H1 (cell line): ENCODE results near the gene DUSP9. TPM values are rescaled to one million over a fixed set of nuclear protein-coding genes. Genes with fewer than 3 reads are reported as not detected.

Source experiments
- CTCF ChIA-PET: fragments of 300-600 bp; sonication (Branson Sonifier 250); formaldehyde crosslinking; loops from one replicate; lab custom pipeline; 2021; ENCODE audit not compliant: partially characterized antibody; lab: Charles Lee
- POLR2A ChIA-PET: fragments of 300-600 bp; sonication (Branson Sonifier 250); formaldehyde crosslinking; loops from one replicate; lab custom pipeline; 2021; ENCODE audit warnings: inconsistent platforms; ENCODE audit not compliant: partially characterized antibody; lab: Charles Lee
- DNase-seq, 2 experiments: peaks; one replicate each; pipeline versions ENCODE4 v3.0.0 to v3.0.0-alpha.2; 2010 to 2022; ENCODE audit warnings: low spot score in 2 of 2, low read depth in 1 of 2, mixed read lengths in 1 of 2
- FAIRE-seq: peaks from 2 replicates; lab custom pipeline; 2011; peaks lifted over from hg19 to GRCh38; lab: Jason Lieb, UNC
- H2AFZ ChIP-seq: 2 replicates; pipeline ENCODE4 v1.8.1; 2012; ENCODE audit warnings: low read length, inconsistent platforms
- H2AK5ac ChIP-seq: 2 replicates; pipeline ENCODE4 v1.6.1; 2013; ENCODE audit warnings: low read depth, low read length
- H2BK120ac ChIP-seq: replicated peaks from 2 replicates; pipeline ENCODE3; 2013; ENCODE audit warnings: low read depth, low read length, inconsistent platforms
- H2BK12ac ChIP-seq: 2 replicates; pipeline ENCODE4 v1.6.1; 2013; ENCODE audit warnings: low read depth, low read length
- H2BK15ac ChIP-seq: 2 replicates; pipeline ENCODE4 v1.6.1; 2013; ENCODE audit warnings: low read length
- H2BK20ac ChIP-seq: 2 replicates; pipeline ENCODE4 v1.6.1; 2013; ENCODE audit warnings: low read length
- H2BK5ac ChIP-seq: 2 replicates; pipeline ENCODE4 v1.6.1; 2013; ENCODE audit warnings: low read depth, low read length
- H3K14ac ChIP-seq: 2 replicates; pipeline ENCODE4 v1.6.1; 2013; ENCODE audit warnings: inconsistent platforms; ENCODE audit not compliant: insufficient read length
- H3K18ac ChIP-seq: 2 replicates; pipeline ENCODE4 v1.6.1; 2013; ENCODE audit warnings: low read length; ENCODE audit errors: extremely low read depth
- H3K23ac ChIP-seq: 2 replicates; pipeline ENCODE4 v1.6.1; 2013; ENCODE audit warnings: inconsistent platforms; ENCODE audit not compliant: insufficient read length
- H3K23me2 ChIP-seq: 2 replicates; pipeline ENCODE4 v1.6.1; 2013; ENCODE audit warnings: low read depth, low read length
- H3K27ac ChIP-seq: 2 replicates; pipeline ENCODE4 v1.6.1; 2011; ENCODE audit warnings: low read depth, low read length, inconsistent platforms
- H3K27me3 ChIP-seq, 4 experiments: replicated peaks in 1 of 4; 1 replicate in 1 of 4; 2 replicates in 3 of 4; pipeline versions ENCODE4 v1.6.1 to v1.8.1; 2011 to 2013; ENCODE audit warnings: low read length in 3 of 4, mild to moderate bottlenecking in 3 of 4, inconsistent platforms in 2 of 4, mixed read lengths in 2 of 4, moderate library complexity in 1 of 4; ENCODE audit not compliant: control insufficient read depth in 3 of 4, insufficient read depth in 3 of 4; ENCODE audit errors: extremely low read depth in 1 of 4
- H3K36me3 ChIP-seq, 4 experiments: 2 replicates each; pipeline versions ENCODE4 v1.6.1 to v1.8.1; 2011 to 2013; ENCODE audit warnings: mild to moderate bottlenecking in 4 of 4, low read length in 3 of 4, moderate library complexity in 2 of 4, control low read depth in 1 of 4, inconsistent platforms in 1 of 4; ENCODE audit not compliant: insufficient read depth in 4 of 4, control insufficient read depth in 2 of 4
- H3K4ac ChIP-seq: replicated peaks from 2 replicates; pipeline ENCODE3; 2013; ENCODE audit warnings: low read length, low read depth, mixed read lengths, inconsistent platforms; ENCODE audit not compliant: insufficient read length
- H3K4me1 ChIP-seq, 4 experiments: replicated peaks in 1 of 4; 1 replicate in 1 of 4; 2 replicates in 3 of 4; pipeline versions ENCODE4 v1.6.1 to v1.8.1; 2011 to 2013; ENCODE audit warnings: low read length in 3 of 4, inconsistent platforms in 2 of 4, mixed read lengths in 1 of 4; ENCODE audit not compliant: insufficient read depth in 4 of 4, control insufficient read depth in 3 of 4
- H3K4me2 ChIP-seq, 2 experiments: 2 replicates each; pipeline versions ENCODE4 v1.6.1 to v1.8.1; 2011 to 2013; ENCODE audit warnings: low read depth in 2 of 2, low read length in 2 of 2, control low read depth in 1 of 2, inconsistent platforms in 1 of 2, mild to moderate bottlenecking in 1 of 2; ENCODE audit not compliant: insufficient read depth in 1 of 2
- H3K4me3 ChIP-seq, 4 experiments: fragments of 200-600, 300-600 bp in 1 of 4; sonication (generic), shearing (Covaris generic), sonication (Bioruptor Twin) in 1 of 4; 2 replicates each; pipeline versions ENCODE4 v1.5.1 to v1.8.1; 2011 to 2016; ENCODE audit warnings: low read length in 4 of 4, low read depth in 3 of 4, control low read depth in 2 of 4, inconsistent platforms in 2 of 4, mild to moderate bottlenecking in 2 of 4, mixed read lengths in 1 of 4, moderate library complexity in 1 of 4; ENCODE audit not compliant: insufficient read depth in 2 of 4; ENCODE audit errors: extremely low read depth in 1 of 4
- H3K56ac ChIP-seq: replicated peaks from 2 replicates; pipeline ENCODE3; 2013; ENCODE audit warnings: low read depth, mild to moderate bottlenecking, mixed read lengths, low read length, inconsistent platforms; ENCODE audit not compliant: insufficient read length
- H3K79me1 ChIP-seq: 2 replicates; pipeline ENCODE4 v1.6.1; 2013; ENCODE audit warnings: low read depth, low read length, control low read depth
- H3K79me2 ChIP-seq, 2 experiments: 2 replicates each; pipeline versions ENCODE4 v1.6.1 to v1.8.1; 2012 to 2013; ENCODE audit warnings: low read length in 2 of 2, mild to moderate bottlenecking in 2 of 2, inconsistent platforms in 1 of 2; ENCODE audit not compliant: insufficient read depth in 2 of 2, control insufficient read depth in 1 of 2
- H3K9ac ChIP-seq, 4 experiments: replicated peaks in 1 of 4; 1 replicate in 1 of 4; 2 replicates in 3 of 4; pipeline versions ENCODE4 v1.6.1 to v1.8.1; 2011 to 2013; ENCODE audit warnings: low read depth in 3 of 4, low read length in 3 of 4, control low read depth in 2 of 4, mild to moderate bottlenecking in 2 of 4, moderate library complexity in 2 of 4, inconsistent platforms in 1 of 4; ENCODE audit errors: extremely low read depth in 1 of 4
- H3K9me3 ChIP-seq, 2 experiments: 2 replicates each; pipeline versions ENCODE4 v1.6.1 to v1.8.1; 2012 to 2013; ENCODE audit warnings: mild to moderate bottlenecking in 2 of 2, moderate library complexity in 2 of 2, control low read depth in 1 of 2, inconsistent platforms in 1 of 2, low read depth in 1 of 2, low read length in 1 of 2, mixed read lengths in 1 of 2; ENCODE audit not compliant: insufficient read depth in 2 of 2
- H4K20me1 ChIP-seq, 2 experiments: replicated peaks in 1 of 2; 2 replicates each; pipeline versions ENCODE3 to v1.8.1; 2011 to 2013; ENCODE audit warnings: inconsistent platforms in 2 of 2, low read length in 2 of 2, mild to moderate bottlenecking in 1 of 2; ENCODE audit not compliant: insufficient read depth in 2 of 2, control insufficient read depth in 1 of 2
- H4K5ac ChIP-seq: 2 replicates; pipeline ENCODE4 v1.6.1; 2013; ENCODE audit warnings: low read length, low read depth, mixed read lengths, inconsistent platforms; ENCODE audit not compliant: insufficient read length
- H4K8ac ChIP-seq: 2 replicates; pipeline ENCODE4 v1.8.0; 2013; ENCODE audit warnings: mild to moderate bottlenecking, moderate library complexity, low read length, inconsistent platforms; ENCODE audit not compliant: insufficient read depth; ENCODE audit errors: extremely low read depth
- H4K91ac ChIP-seq: replicated peaks from 2 replicates; pipeline ENCODE3; 2013; ENCODE audit warnings: low read length, mixed read lengths, inconsistent platforms; ENCODE audit not compliant: insufficient read length
- ATF2 ChIP-seq: IDR thresholded peaks from 2 replicates; pipeline ENCODE4 v1.6.1; 2012; ENCODE audit warnings: low read length, inconsistent platforms
- BRCA1 ChIP-seq: IDR thresholded peaks from 2 replicates; pipeline ENCODE4 v1.6.1; 2012; ENCODE audit warnings: low read depth, low read length, improper control_type of control experiment
- E2F6 ChIP-seq: IDR thresholded peaks from 2 replicates; pipeline ENCODE4 v1.6.1; 2012; ENCODE audit warnings: inconsistent platforms
- POLR2A ChIP-seq, 2 experiments: IDR thresholded peaks; 1 replicate in 1 of 2; 2 replicates in 1 of 2; pipeline ENCODE4 v1.6.1; 2011; ENCODE audit warnings: low read depth in 2 of 2, low read length in 2 of 2, mild to moderate bottlenecking in 2 of 2; ENCODE audit errors: control extremely low read depth in 1 of 2
- WGBS, 2 experiments: shearing (Covaris generic) in 1 of 2; methylation state at CpG; one replicate each; pipeline versions ENCODE4 v1.1.6 to v1.1.7; 2013 to 2015; ENCODE audit warnings: low lambda C conversion rate in 2 of 2, mixed read lengths in 2 of 2, inconsistent platforms in 1 of 2, low coverage in 1 of 2, missing lambda C conversion rate in 1 of 2; ENCODE audit not compliant: insufficient replicate concordance in 2 of 2, insufficient coverage in 1 of 2, insufficient read length in 1 of 2; ENCODE audit errors: extremely low coverage in 1 of 2, missing lambda C conversion rate in 1 of 2; 5-methylcytosine and 5-hydroxymethylcytosine counted together
- polyA plus RNA-seq, 7 experiments: library from polyadenylated mRNA; depleted of rRNA in 3 of 7; stranded (reverse) in 5 of 7; unstranded in 2 of 7; fragments of >200 nt in 5 of 7; fragments of 200-250 nt in 2 of 7; gene quantifications; 1 replicate in 5 of 7; 2 replicates in 1 of 7; 4 replicates in 1 of 7; pipeline versions ENCODE4 v1.2.1 to v1.2.3, GENCODE V29; 2011 to 2013; ENCODE audit warnings: missing spikeins in 2 of 7, mixed read lengths in 2 of 7
- total RNA-seq: library from RNA; stranded (reverse); fragmentation: NEBNext Ultra II Directional; extraction: Animal tissue kit (Norgen Biotek cat#: 25700); gene quantifications from 2 replicates; pipeline ENCODE4 v1.2.1, GENCODE V29; 2021

The DUSP9 gene
- total and polyA plus RNA-seq, 2 of the 8 experiments (the other 6 are each of a cell fraction or from before 2014, with no cell fraction given), result 0.80 to 1.1 TPM

DNA sequence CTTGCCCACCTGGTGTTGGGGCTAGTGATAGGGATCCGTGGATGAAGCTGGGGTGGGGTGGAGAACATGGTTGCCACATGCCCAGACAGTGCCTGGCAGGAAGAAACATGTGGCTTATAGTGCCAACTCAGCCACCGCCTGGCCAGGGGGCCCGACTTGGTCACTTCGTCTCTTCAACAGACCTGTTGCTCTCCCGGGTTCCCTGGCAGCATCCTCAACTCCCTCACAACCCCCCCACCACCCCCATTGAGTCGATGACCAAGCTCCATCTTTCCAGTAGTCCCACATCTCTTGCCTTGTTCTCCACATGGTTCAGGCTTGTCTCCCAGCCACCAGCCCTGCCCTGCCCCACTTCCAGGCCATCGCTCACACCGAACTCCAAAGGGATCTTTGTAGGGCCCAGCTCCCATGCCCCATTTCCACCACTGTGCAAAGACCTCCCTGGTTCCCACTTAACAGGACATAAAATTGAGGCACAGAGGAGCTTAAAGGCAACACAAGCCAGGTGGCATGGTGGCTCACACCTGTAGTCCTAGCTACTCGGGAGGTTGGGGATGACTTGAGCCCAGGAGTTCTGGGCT, 18.8 kb downstream of the DUSP9 start:
- no peak overlapping the region for H2BK12ac ChIP-seq
- no peaks in the 10 kb centered on the region for H3K4me1 ChIP-seq
- DNase-seq (no peak), FAIRE-seq (no peak)
- no peaks in the 10 kb centered on the region for H3K79me1 ChIP-seq
- no peak overlapping the region for H2BK20ac ChIP-seq
- H3K4ac ChIP-seq, result no peak overlapping the region
- H3K18ac ChIP-seq, result no peak overlapping the region
- H3K56ac ChIP-seq, result no peak overlapping the region
- no peak overlapping the region for H3K23ac ChIP-seq
- no peak overlapping the region for H3K27ac ChIP-seq
- ChIA-PET POLR2A (interaction anchor here (0.6 kb wide), 1 partner anchor 40 kb away, joined by 4 read pairs; no protein-coding TSS in a partner anchor), CTCF (interaction anchor here (0.6 to 28.7 kb wide), 13 partner anchors 21 to 126 kb away, joined by 3 to 408 read pairs (median 3); partner anchors contain the start of gene DUSP9)
- H4K5ac ChIP-seq, result no peak overlapping the region
- no peak overlapping the region for H2BK5ac ChIP-seq
- 79% methylated on average over 2 of the region's 9 CpGs; no CpG with 5 or more reads in 1 of the 2 experiments for WGBS, 2 experiments
- H3K79me2 ChIP-seq, result no peaks in the 10 kb centered on the region
- H2BK120ac ChIP-seq, result no peak overlapping the region
- no peak for TF ChIP-seq POLR2A (IDR thresholded peaks at IDR 0.05; ENCODE audit: control extremely low read depth in 1 of 2, low read depth in 2 of 2, low read length in 2 of 2)
- TF ChIP-seq BRCA1, result no peak
- no peak for TF ChIP-seq E2F6
- no peak for TF ChIP-seq ATF2
- H4K20me1 ChIP-seq, result no peaks in the 10 kb centered on the region
- no peak overlapping the region for H3K14ac ChIP-seq
- no peak overlapping the region for H2AFZ ChIP-seq
- H3K36me3 ChIP-seq, result no peaks in the 10 kb centered on the region
- H4K91ac ChIP-seq, result no peak overlapping the region
- H3K4me3 ChIP-seq, result no peak overlapping the region
- no peak overlapping the region for H3K9ac ChIP-seq
- no peaks in the 10 kb centered on the region for H3K9me3 ChIP-seq
- no peak overlapping the region for H3K4me2 ChIP-seq
- H2BK15ac ChIP-seq, result no peak overlapping the region
- H4K8ac ChIP-seq, result no peak overlapping the region
- no peaks in the 10 kb centered on the region for H3K23me2 ChIP-seq
- no peak overlapping the region for H2AK5ac ChIP-seq
- no peaks in the 10 kb centered on the region for H3K27me3 ChIP-seq
